ENCODE data around the gene ARHGEF10L.

DNA sequence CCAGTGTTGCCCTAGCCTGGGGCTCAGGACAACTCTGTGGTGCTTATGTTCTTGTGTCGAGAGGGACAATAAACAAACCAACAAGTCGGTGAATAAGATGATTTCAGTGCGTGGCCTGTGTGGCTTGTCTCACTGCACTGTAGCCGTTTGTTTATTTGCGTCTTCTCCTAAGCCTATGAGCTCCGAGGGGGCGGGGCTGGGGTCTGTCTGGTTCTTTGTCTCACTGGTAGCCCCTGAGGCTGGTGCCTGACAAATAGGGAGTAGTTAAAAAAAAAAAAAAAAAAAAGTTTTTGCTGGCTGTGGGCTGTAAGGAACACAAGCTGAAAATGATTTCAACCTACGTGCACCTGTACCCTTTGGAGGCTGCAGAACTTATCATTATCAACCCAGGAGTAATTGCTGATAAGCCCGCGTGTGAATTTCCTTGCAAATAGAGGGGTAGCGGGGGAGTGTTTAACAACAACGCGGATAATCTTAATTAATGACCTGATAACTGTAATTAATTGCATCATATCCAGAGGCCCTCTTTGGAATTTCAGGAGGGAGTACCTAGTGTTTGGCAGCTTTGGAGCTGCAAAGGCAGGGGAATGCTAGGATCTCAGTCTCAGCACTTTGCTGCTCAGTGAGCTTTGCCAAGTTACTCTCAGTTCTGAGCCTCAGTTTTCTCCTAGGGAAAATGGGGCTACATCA, 925 bp upstream of the ARHGEF10L start:
- TF ChIP-seq, protein P1, sequence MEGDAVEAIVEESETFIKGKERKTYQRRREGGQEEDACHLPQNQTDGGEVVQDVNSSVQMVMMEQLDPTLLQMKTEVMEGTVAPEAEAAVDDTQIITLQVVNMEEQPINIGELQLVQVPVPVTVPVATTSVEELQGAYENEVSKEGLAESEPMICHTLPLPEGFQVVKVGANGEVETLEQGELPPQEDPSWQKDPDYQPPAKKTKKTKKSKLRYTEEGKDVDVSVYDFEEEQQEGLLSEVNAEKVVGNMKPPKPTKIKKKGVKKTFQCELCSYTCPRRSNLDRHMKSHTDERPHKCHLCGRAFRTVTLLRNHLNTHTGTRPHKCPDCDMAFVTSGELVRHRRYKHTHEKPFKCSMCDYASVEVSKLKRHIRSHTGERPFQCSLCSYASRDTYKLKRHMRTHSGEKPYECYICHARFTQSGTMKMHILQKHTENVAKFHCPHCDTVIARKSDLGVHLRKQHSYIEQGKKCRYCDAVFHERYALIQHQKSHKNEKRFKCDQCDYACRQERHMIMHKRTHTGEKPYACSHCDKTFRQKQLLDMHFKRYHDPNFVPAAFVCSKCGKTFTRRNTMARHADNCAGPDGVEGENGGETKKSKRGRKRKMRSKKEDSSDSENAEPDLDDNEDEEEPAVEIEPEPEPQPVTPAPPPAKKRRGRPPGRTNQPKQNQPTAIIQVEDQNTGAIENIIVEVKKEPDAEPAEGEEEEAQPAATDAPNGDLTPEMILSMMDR (IDR thresholded peaks at IDR 0.05) = no peak
- no peak for TF ChIP-seq POLR2A (IDR thresholded peaks at IDR 0.05)
